GM19043 (cell line): ENCODE measurements around the gene TMEM214.

Experiments
- ATAC-seq: cut with Tn5 transposase; IDR thresholded peaks from one replicate; pipeline ENCODE4 v1.9.1; 2021; ENCODE audit warnings: low read depth; ENCODE audit not compliant: unreplicated experiment

TMEM214 gene

GRCh38 chr2:27009083-27009482, 23.7 kb upstream of the TMEM214 start:
- no peak for ATAC-seq

DNA sequence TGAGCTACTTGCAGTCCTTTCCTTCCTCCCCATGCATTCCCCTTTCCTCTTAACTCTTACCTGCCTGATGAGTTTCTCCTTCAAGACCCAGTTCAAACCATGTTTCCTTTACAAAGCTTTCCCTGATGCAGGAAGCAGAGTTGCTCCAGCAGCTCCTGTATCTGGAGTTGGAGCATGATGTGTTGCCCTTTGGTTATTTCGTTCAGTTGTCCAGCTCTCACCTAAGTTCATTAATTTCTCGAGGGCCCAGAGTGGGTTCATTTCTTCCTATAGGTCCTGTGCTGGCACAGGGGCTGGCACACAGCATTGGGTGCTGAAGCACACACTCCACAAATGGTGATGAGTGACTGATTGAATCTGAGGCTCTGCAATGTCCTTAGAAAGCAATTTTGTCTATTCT, 23.0 kb upstream of the TMEM214 start:
- ATAC-seq, result no peak

DNA sequence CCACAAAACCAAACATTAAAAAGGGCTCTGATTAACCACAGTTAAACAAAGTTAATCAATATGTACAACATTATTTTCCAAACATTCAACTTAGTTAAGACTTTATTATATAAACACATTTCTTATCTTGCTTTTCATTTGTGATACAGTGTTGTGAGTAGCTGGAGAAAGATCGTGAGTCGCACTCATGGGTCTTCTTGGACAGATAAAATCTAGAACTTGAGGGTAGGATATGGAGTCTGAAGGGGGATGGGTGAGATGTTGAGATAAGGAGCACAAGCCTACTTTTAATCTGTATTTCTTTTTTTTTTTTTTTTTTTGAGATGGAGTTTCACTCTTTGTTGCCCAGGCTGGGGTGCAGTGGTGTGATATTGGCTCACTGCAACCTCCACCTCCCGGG, 22.6 kb upstream of the TMEM214 start:
- no peak for ATAC-seq

GRCh38 chr2:27013738-27014137, 19.0 kb upstream of the TMEM214 start:
- no peak for ATAC-seq

- ATAC-seq, result no peak
Measured at GRCh38 chr2:27014771-27015433, 17.9 kb upstream of the TMEM214 start.

GRCh38 chr2:27016801-27017325, 15.9 kb upstream of the TMEM214 start:
- no peak for ATAC-seq

GRCh38 chr2:27018142-27018541, 14.6 kb upstream of the TMEM214 start:
- ATAC-seq, result no peak

GRCh38 chr2:27019459-27019858, 13.3 kb upstream of the TMEM214 start:
- no peak for ATAC-seq

DNA sequence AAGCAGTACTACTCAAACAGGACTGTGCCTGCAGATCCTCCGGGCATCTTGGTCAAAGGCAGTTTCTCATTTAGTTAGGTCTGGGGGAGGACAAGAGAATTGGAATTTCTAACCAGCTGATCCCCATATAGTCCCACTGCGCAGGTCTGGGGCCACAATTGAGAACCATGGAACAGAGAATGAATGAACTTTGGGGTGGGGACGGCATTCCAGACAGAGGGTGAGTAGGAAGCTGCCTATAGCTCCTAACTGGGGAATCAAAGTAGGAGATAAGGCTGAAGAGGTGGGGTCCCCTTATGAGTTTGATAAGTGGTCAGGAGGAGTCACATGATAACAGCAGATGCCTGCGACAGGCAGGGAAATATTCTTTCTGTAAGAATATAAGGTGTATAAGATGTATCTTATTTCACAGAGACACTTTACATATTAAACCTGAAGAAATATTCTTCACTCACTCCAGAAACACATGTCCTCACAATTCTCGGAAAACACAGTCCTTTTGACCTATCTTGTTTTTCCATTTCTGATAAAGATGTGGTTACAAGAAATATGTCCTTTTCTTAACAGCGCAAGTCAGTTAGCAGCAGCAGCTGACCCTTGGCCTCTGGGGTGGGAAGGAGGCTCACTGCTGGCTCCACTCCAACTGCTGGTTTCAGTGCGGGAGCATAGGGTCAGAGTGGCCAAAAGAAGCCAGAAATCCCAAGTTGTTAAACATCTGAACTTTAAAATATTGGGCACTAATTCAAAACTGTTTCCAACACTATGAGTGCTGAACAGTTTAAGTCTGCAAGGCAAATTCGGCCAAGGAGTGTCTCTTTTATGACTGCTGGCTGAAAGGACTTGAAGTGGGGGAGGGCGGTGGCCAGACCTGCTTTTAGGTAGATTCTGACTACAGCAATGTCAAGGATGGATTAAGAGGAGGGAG, 12.6 kb upstream of the TMEM214 start:
- ATAC-seq, result no peak

- no peak for ATAC-seq
Measured at GRCh38 chr2:27021253-27022049, 11.3 kb upstream of the TMEM214 start.

GRCh38 chr2:27023740-27024139, 9.0 kb upstream of the TMEM214 start:
- ATAC-seq, result no peak

DNA sequence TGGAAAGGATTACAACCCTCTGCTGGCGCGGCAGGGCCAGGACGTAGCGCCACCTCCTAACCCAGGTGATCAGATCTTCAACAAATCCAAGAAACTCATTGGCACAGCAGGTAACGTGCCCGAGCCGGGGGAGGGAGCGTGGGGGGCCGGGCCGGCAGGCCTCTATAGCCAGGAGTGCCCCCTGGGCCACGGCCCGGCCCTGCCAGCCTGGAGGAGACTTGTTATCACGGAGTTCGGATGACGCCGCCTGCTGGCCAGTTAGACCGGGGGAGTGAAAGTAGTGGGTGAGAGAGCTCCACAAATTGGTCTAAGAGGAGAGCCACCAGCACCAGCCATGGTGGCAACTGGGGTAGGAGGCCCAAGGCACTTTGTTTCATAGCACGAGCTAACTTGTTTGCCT, 8.6 kb upstream of the TMEM214 start:
- no peak for ATAC-seq

DNA sequence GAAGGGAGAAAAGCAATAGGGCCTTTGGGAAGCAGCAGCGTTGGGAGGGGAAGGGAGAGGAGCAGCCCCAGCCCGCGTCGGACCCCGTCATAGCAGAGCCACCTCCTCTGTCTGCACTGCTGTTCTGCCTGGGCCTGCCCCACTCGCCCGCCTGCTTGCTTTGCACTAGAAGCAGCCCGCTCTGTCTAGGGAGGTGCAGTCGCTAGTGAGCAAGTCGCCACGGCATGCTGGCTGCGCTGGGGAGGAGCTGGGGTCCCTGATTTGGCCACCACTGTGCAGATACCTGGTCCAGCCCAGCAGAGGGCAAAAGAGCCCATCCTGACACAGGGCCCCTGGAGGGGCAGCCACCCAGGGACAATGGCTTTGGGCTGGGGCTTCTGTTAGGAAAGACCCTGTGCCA, 8.0 kb upstream of the TMEM214 start:
- ATAC-seq, result no peak

DNA sequence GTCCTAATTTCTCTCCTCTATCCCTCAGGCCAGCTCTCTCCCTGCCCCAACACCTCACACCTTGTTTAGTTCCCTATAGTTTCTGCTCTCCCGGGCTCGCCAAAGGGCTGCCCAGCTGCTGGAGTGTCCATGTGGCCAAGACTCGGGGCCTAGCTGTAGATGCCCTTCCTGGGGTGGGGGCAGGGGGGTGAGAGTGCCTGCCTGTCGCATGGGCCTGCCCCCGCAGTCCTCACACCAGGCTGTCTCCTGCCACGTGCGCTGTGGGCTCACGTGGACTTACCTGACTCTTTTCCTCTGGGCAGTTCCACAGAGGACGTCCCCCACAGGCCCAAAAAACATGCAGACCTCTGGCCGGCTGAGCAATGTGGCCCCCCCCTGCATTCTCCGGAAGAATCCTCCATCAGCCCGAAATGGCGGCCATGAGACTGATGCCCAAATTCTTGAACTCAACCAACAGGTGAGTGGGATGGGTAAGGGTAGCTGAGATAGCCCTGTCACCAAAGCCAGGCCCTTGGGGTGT, 7.4 kb upstream of the TMEM214 start:
- no peak for ATAC-seq

DNA sequence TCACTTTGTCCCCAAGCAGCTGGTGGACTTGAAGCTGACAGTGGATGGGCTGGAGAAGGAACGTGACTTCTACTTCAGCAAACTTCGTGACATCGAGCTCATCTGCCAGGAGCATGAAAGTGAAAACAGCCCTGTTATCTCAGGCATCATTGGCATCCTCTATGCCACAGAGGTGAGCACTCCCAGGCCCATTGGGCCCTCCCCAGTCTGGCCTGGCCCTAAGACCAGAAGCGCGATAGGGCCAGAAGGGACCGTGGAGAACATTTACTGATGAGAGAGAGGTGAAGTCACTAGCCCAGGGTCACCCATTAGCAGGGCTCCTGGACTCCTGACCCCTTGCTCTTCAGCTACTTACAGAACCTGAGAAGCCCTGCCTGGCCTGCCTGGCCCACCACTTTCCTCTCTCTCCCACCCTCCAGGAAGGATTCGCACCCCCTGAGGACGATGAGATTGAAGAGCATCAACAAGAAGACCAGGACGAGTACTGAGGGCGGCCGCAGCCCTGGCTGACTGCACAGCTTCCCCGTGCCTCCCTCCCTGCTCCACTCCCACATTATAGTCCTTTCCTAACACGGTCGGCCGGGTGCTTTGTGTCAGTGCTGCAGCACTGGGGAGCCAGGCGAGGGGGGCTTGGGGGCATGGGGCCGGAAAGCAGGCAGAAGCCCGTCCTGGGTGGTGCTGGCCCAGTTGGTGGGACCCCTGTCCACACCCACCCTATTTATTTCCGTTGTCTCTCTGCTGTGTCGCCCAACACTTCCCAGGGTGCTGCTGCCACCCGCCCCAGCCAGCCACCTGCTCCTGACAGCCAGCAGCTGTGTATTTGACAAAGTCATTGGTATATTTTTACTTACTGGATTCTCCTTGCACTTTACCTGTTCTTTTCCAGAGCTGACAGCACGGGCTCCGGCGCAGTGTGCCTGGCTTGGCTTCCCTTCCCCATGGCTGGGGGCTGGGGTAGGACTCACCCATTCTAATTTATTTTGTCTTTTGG, 6.6 kb upstream of the TMEM214 start:
- ATAC-seq, result no peak

DNA sequence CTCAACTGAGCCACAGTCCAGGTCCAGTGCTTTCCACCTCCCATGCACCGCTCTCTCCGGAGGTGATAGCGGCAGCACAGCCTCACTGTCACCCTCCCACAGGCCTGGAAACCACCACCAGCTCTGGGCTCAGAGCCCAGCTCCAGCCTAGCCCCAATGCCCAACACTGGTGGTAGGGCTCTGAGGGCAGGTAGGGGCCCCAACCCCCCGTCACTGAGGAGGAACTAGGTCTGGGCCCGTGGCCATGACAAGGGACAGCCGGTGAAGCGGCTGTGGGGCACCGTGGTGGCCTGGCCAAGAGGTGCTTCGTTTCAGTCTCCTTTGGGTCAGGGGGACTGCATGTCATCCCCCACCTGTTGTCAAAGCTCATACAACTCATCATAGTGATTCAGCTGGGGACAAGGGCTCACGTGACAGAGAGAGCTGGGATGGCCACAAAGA, 5.5 kb upstream of the TMEM214 start:
- ATAC-seq, result no peak

- no peak for ATAC-seq
Measured at GRCh38 chr2:27029051-27029450, 3.7 kb upstream of the TMEM214 start.

GRCh38 chr2:27033253-27033852, 588 bp downstream of the TMEM214 start:
- ATAC-seq, result no peak

DNA sequence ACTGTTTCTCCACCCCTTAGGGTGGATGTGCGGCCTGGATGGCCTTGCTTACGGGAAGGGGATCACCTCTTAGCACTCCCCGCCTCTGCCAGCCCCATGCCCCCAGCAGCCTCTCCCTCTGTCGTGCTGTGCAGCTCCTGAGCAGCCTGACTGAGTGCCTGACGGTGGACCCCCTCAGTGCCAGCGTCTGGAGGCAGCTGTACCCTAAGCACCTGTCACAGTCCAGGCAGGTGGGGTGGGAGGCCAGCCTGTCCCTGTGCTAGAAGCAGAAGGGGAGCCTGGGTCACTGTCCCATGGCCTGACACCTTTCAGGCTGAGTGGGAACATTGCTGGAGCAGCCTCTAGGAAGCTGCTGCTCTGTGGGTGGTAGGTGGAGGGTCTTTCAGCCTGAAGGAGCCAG, 5.2 kb downstream of the TMEM214 start:
- ATAC-seq, result no peak
